GM23338 (cell line): Measurements from ENCODE around the gene EFNA4. TPM values are rescaled to one million over a fixed set of nuclear protein-coding genes. Genes with fewer than 3 reads are reported as not detected.

Source experiments
- ATAC-seq: fragments of 200-7000 bp; cut with Tn5 transposase; 3 replicates; pipeline ENCODE4 v1.9.1; 2020
- DNase-seq: peaks from one replicate; pipeline ENCODE4 v3.0.0-alpha.2; 2015; ENCODE audit warnings: low spot score
- H2AFZ ChIP-seq: fragments of 200-600 bp; sonication (generic); 2 replicates; pipeline ENCODE4 v1.8.0; 2016; ENCODE audit warnings: antibody characterized with exemption, mild to moderate bottlenecking, moderate library complexity
- H3F3A ChIP-seq: fragments of 200-600 bp; sonication (generic); replicated peaks from 2 replicates; pipeline ENCODE4 v1.8.0; 2017; ENCODE audit warnings: antibody characterized with exemption, mixed run types, low read depth
- H3K27ac ChIP-seq: fragments of 200-600 bp; sonication (generic); 2 replicates; pipeline ENCODE4 v1.6.1; 2016; ENCODE audit warnings: low read depth
- H3K27me3 ChIP-seq: fragments of 200-600 bp; sonication (generic); 2 replicates; pipeline ENCODE4 v1.8.0; 2016; ENCODE audit warnings: mild to moderate bottlenecking, mixed run types, moderate library complexity; ENCODE audit not compliant: insufficient read depth
- H3K36me3 ChIP-seq: fragments of 200-600 bp; sonication (generic); 2 replicates; pipeline ENCODE4 v1.8.0; 2016; ENCODE audit warnings: mild to moderate bottlenecking; ENCODE audit not compliant: insufficient read depth
- H3K4me1 ChIP-seq: fragments of 200-600 bp; sonication (generic); 2 replicates; pipeline ENCODE4 v1.8.0; 2016; ENCODE audit warnings: mild to moderate bottlenecking, moderate library complexity; ENCODE audit not compliant: insufficient read depth
- H3K4me2 ChIP-seq: fragments of 200-600 bp; sonication (generic); 2 replicates; pipeline ENCODE4 v1.7.1; 2017; ENCODE audit warnings: mixed run types
- H3K4me3 ChIP-seq: fragments of 200-600 bp; sonication (generic); 2 replicates; pipeline ENCODE4 v1.6.1; 2016; ENCODE audit warnings: mixed run types
- H3K79me2 ChIP-seq: fragments of 200-600 bp; sonication (generic); replicated peaks from 2 replicates; pipeline ENCODE4 v1.8.0; 2017; ENCODE audit warnings: mild to moderate bottlenecking; ENCODE audit not compliant: insufficient read depth
- H3K9me2 ChIP-seq: fragments of 200-600 bp; sonication (generic); 2 replicates; pipeline ENCODE4 v1.8.0; 2017; ENCODE audit not compliant: insufficient read depth
- H4K20me1 ChIP-seq: fragments of 200-600 bp; sonication (generic); replicated peaks from 2 replicates; pipeline ENCODE4 v1.8.0; 2017; ENCODE audit warnings: mild to moderate bottlenecking; ENCODE audit not compliant: insufficient read depth
- H3K27ac Mint-ChIP-seq: 2 replicates; pipeline ENCODE4 v1.8.0; 2020; ENCODE audit warnings: inconsistent platforms, mild to moderate bottlenecking, moderate library complexity, mixed read lengths
- H3K27me3 Mint-ChIP-seq: 3 replicates; pipeline ENCODE4 v1.8.0; 2022; ENCODE audit warnings: low read depth, mild to moderate bottlenecking, moderate library complexity, mixed read lengths, inconsistent platforms; ENCODE audit not compliant: insufficient read depth, poor library complexity
- H3K36me3 Mint-ChIP-seq: 3 replicates; pipeline ENCODE4 v1.8.0; 2021; ENCODE audit warnings: low read depth, mild to moderate bottlenecking, inconsistent platforms, moderate library complexity, mixed read lengths
- H3K4me1 Mint-ChIP-seq: 3 replicates; pipeline ENCODE4 v1.8.0; 2020; ENCODE audit warnings: mild to moderate bottlenecking, inconsistent platforms, mixed read lengths
- H3K4me3 Mint-ChIP-seq: 3 replicates; pipeline ENCODE4 v1.8.0; 2021; ENCODE audit warnings: moderate library complexity, mild to moderate bottlenecking, inconsistent platforms, mixed read lengths
- H3K9me3 Mint-ChIP-seq: 3 replicates; pipeline ENCODE4 v1.8.0; 2020; ENCODE audit warnings: moderate library complexity, mild to moderate bottlenecking, inconsistent platforms, mixed read lengths
- CREB1 ChIP-seq: fragments of 250-450 bp; sonication (Bioruptor Pico); IDR thresholded peaks from 2 replicates; pipeline ENCODE4 v1.5.0; 2020; ENCODE audit warnings: low read depth, mild to moderate bottlenecking, moderate library complexity
- CTCF ChIP-seq, 2 experiments: fragments of 200-600 bp in 1 of 2; sonication (generic) in 1 of 2; conservative IDR thresholded peaks; 2 replicates each; pipeline versions ENCODE4 v1.5.1 to v1.6.1; 2016 to 2017; ENCODE audit warnings: antibody characterized with exemption in 2 of 2, low read depth in 2 of 2, mild to moderate bottlenecking in 2 of 2, moderate library complexity in 1 of 2
- JUNB ChIP-seq: IDR thresholded peaks from one replicate; pipeline ENCODE4 v1.6.1; 2016; ENCODE audit warnings: antibody characterized with exemption; ENCODE audit not compliant: unreplicated experiment
- polyA plus RNA-seq: library from polyadenylated mRNA; unstranded; fragments of >200 nt; fragmentation: Nextera tagmentation; extraction: Ambion mirVana; gene quantifications from 2 replicates; pipeline ENCODE4 v1.2.1, GENCODE V29; 2016
- total RNA-seq: library from RNA; depleted of rRNA; stranded (reverse); fragments of >200 nt; shearing (Covaris generic); gene quantifications from 2 replicates; pipeline ENCODE4 v1.2.3, GENCODE V29; 2014
- TF ChIP-seq, protein P1 (sequence below): fragments of 250-450 bp; sonication (Bioruptor Pico); IDR thresholded peaks from 2 replicates; pipeline ENCODE4 v1.5.0; 2020; ENCODE audit warnings: mild to moderate bottlenecking, moderate library complexity

Gene EFNA4
- total and polyA plus RNA-seq, 2 experiments from 2014 or later, result 11.1 to 22.9 TPM

- Mint-ChIP-seq H3K27me3 (peaks cover 13% of the 10 kb centered on the region), H3K27ac (no peak overlapping the region; the same call in 1 of the 2 replicates), H3K4me1 (no peaks in the 10 kb centered on the region; the same call in 2 of the 3 replicates), H3K36me3 (no peaks in the 10 kb centered on the region), H3K4me3 (no peak overlapping the region), H3K9me3 (no peaks in the 10 kb centered on the region)
- TF ChIP-seq CREB1 (CRISPR knock-in tag), result no peak
- no peak for TF ChIP-seq JUNB
- TF ChIP-seq, protein P1, sequence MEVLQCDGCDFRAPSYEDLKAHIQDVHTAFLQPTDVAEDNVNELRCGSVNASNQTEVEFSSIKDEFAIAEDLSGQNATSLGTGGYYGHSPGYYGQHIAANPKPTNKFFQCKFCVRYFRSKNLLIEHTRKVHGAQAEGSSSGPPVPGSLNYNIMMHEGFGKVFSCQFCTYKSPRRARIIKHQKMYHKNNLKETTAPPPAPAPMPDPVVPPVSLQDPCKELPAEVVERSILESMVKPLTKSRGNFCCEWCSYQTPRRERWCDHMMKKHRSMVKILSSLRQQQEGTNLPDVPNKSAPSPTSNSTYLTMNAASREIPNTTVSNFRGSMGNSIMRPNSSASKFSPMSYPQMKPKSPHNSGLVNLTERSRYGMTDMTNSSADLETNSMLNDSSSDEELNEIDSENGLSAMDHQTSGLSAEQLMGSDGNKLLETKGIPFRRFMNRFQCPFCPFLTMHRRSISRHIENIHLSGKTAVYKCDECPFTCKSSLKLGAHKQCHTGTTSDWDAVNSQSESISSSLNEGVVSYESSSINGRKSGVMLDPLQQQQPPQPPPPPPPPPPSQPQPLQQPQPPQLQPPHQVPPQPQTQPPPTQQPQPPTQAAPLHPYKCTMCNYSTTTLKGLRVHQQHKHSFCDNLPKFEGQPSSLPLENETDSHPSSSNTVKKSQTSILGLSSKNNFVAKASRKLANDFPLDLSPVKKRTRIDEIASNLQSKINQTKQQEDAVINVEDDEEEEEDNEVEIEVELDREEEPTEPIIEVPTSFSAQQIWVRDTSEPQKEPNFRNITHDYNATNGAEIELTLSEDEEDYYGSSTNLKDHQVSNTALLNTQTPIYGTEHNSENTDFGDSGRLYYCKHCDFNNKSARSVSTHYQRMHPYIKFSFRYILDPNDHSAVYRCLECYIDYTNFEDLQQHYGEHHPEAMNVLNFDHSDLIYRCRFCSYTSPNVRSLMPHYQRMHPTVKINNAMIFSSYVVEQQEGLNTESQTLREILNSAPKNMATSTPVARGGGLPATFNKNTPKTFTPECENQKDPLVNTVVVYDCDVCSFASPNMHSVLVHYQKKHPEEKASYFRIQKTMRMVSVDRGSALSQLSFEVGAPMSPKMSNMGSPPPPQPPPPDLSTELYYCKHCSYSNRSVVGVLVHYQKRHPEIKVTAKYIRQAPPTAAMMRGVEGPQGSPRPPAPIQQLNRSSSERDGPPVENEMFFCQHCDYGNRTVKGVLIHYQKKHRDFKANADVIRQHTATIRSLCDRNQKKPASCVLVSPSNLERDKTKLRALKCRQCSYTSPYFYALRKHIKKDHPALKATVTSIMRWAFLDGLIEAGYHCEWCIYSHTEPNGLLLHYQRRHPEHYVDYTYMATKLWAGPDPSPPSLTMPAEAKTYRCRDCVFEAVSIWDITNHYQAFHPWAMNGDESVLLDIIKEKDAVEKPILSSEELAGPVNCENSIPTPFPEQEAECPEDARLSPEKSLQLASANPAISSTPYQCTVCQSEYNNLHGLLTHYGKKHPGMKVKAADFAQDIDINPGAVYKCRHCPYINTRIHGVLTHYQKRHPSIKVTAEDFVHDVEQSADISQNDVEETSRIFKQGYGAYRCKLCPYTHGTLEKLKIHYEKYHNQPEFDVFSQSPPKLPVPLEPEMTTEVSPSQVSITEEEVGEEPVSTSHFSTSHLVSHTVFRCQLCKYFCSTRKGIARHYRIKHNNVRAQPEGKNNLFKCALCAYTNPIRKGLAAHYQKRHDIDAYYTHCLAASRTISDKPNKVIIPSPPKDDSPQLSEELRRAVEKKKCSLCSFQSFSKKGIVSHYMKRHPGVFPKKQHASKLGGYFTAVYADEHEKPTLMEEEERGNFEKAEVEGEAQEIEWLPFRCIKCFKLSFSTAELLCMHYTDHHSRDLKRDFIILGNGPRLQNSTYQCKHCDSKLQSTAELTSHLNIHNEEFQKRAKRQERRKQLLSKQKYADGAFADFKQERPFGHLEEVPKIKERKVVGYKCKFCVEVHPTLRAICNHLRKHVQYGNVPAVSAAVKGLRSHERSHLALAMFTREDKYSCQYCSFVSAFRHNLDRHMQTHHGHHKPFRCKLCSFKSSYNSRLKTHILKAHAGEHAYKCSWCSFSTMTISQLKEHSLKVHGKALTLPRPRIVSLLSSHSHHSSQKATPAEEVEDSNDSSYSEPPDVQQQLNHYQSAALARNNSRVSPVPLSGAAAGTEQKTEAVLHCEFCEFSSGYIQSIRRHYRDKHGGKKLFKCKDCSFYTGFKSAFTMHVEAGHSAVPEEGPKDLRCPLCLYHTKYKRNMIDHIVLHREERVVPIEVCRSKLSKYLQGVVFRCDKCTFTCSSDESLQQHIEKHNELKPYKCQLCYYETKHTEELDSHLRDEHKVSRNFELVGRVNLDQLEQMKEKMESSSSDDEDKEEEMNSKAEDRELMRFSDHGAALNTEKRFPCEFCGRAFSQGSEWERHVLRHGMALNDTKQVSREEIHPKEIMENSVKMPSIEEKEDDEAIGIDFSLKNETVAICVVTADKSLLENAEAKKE (CRISPR knock-in tag), result no peak
- TF ChIP-seq CTCF (conservative IDR thresholded peaks at IDR 0.05; ENCODE audit: low read depth in 2 of 2), result no peak
- Histone ChIP-seq H3K27me3 (no peaks in the 10 kb centered on the region), H3K79me2 (no peaks in the 10 kb centered on the region), H3K9me2 (no peaks in the 10 kb centered on the region), H3F3A (no peaks in the 10 kb centered on the region), H3K4me3 (no peak overlapping the region), H3K4me1 (no peaks in the 10 kb centered on the region), H3K36me3 (no peaks in the 10 kb centered on the region), H4K20me1 (no peaks in the 10 kb centered on the region), H3K27ac (no peak overlapping the region), H2AFZ (no peak overlapping the region), H3K4me2 (no peak overlapping the region)
- DNase-seq, result no peak
- ATAC-seq, result no peak
Observed at GRCh38 chr1:155037043-155037442, 26.5 kb upstream of the EFNA4 start.
